Right hindlimb (tissue), 1 donor: Measurements from ENCODE around the gene C6orf89.

Experiments used
- DNase-seq: peaks from one replicate; pipeline ENCODE4 v3.0.0-alpha.2; 2018

C6orf89 gene

GRCh38 chr6:36970892-36971842 is 85.4 kb downstream of the C6orf89 start:
- DNase-seq, result no peak

GRCh38 chr6:36971921-36972673 is 86.3 kb downstream of the C6orf89 start:
- no peak for DNase-seq

- no peak for DNase-seq
These were observed 87.4 kb downstream of the C6orf89 start for GRCh38 chr6:36973190-36973589.

- DNase-seq, result no peak
These were observed 87.9 kb downstream of the C6orf89 start for GRCh38 chr6:36973647-36974046.

- DNase-seq, result no peak
These were observed 89.7 kb downstream of the C6orf89 start for GRCh38 chr6:36975231-36976006.

- no peak for DNase-seq
These were observed 90.2 kb downstream of the C6orf89 start for GRCh38 chr6:36976007-36976264.

- DNase-seq, result no peak
These were observed 90.8 kb downstream of the C6orf89 start for GRCh38 chr6:36976509-36976908.

GRCh38 chr6:36976931-36977330 is 91.2 kb downstream of the C6orf89 start:
- DNase-seq, result no peak

GRCh38 chr6:36977470-36977941 is 91.8 kb downstream of the C6orf89 start:
- no peak for DNase-seq
